Coronary artery (tissue), 2 donors: ENCODE results near the gene ID2.

ENCODE experiments used
- DNase-seq: peaks from one replicate; pipeline ENCODE4 v3.0.0-alpha.2; 2017; ENCODE audit warnings: low spot score
- H3K27ac ChIP-seq, 2 donors: fragments of 200-600 bp; sonication (generic); one replicate each; pipeline ENCODE4 v1.5.1; 2016 to 2019
- H3K4me3 ChIP-seq: fragments of 200-600 bp; sonication (generic); 2 replicates; pipeline ENCODE4 v1.5.1; 2016; ENCODE audit warnings: mild to moderate bottlenecking, moderate library complexity
- TF ChIP-seq, protein P1 (sequence below): fragments of 200-600 bp; sonication (generic); IDR thresholded peaks from one replicate; pipeline ENCODE4 v1.5.1; 2019; ENCODE audit warnings: antibody characterized with exemption

The ID2 gene, protein sequence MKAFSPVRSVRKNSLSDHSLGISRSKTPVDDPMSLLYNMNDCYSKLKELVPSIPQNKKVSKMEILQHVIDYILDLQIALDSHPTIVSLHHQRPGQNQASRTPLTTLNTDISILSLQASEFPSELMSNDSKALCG

DNA sequence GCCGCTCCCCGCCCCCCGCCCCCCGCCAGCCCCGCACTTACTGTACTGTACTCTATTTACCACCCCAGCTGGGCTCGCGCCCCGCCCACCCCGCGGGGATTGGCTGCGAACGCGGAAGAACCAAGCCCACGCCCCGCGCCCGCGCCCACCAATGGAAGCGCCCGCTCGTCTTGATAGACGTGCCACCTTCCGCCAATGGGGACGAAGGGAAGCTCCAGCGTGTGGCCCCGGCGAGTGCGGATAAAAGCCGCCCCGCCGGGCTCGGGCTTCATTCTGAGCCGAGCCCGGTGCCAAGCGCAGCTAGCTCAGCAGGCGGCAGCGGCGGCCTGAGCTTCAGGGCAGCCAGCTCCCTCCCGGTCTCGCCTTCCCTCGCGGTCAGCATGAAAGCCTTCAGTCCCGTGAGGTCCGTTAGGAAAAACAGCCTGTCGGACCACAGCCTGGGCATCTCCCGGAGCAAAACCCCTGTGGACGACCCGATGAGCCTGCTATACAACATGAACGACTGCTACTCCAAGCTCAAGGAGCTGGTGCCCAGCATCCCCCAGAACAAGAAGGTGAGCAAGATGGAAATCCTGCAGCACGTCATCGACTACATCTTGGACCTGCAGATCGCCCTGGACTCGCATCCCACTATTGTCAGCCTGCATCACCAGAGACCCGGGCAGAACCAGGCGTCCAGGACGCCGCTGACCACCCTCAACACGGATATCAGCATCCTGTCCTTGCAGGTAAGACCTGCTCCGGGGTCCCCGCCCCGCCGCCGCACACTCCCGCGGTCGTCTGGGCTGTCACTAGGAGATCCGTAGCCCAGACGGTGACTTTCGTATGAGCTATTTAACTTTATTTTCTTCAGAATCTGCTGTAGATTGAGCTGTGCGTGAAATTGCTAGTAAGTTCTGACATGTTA lies at the start of gene ID2:
ID2 (plus strand) TSS at position 271 of the 907 bp plus-strand sequence; CDS start at position 381, 110 bp downstream.
- DNase-seq = peak; percentile 99
- Histone ChIP-seq H3K27ac (peak within 1 kb of the TSS; percentile 88 to 99), H3K4me3 (peak within 1 kb of the TSS; percentile 78)
- TF ChIP-seq, protein P1, sequence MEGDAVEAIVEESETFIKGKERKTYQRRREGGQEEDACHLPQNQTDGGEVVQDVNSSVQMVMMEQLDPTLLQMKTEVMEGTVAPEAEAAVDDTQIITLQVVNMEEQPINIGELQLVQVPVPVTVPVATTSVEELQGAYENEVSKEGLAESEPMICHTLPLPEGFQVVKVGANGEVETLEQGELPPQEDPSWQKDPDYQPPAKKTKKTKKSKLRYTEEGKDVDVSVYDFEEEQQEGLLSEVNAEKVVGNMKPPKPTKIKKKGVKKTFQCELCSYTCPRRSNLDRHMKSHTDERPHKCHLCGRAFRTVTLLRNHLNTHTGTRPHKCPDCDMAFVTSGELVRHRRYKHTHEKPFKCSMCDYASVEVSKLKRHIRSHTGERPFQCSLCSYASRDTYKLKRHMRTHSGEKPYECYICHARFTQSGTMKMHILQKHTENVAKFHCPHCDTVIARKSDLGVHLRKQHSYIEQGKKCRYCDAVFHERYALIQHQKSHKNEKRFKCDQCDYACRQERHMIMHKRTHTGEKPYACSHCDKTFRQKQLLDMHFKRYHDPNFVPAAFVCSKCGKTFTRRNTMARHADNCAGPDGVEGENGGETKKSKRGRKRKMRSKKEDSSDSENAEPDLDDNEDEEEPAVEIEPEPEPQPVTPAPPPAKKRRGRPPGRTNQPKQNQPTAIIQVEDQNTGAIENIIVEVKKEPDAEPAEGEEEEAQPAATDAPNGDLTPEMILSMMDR = no peak

DNA sequence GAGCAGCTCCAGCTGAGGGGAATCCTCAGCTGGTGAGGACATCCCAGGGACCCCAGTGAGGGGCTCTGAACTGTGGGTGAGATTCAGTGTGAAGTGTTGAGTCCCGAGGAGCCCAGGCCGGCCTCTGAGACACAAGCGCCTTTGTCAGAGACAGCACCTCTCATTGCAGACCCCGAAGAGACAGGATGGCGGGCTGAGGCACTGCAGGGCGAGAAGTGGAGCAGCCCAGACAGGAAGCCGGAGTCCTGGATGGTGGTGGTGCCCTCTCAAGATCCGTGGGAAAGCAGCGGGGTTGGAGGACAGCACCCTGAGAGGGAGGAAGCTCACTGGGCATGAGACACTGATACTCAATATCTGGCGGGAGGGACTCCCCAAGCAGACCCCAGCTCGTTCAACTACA lies 49.1 kb upstream of the ID2 start:
- DNase-seq = no peak
- Histone ChIP-seq H3K4me3 (no peak overlapping the region), H3K27ac (no peak overlapping the region)
- TF ChIP-seq, protein P1 = no peak

DNA sequence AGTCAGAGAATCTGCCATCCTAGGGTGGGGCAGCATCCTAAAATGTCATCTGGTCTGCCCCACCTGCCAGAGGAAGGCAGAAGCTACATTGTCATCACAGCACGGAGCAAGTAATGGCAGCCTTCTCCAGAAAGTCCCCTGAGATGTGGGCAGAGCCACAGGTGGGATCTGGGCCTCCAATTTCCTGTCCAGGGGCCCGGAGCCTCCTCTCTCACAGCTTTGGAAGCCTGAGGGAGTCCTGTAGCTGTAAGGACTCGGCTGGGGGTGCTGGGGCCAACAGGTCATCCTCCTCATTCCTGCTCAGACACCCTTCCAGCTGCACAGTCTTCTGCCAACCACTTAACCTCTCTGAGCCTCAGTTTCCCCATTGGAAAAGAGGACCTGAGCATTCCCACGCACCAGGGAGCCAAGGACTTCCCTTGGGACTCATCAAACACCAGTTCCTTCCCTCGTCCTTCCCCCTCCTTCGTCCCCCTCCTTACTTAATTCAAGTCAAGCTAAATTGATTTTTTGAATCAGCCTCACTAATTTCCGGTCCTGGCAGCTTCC lies 48.6 kb upstream of the ID2 start:
- TF ChIP-seq, protein P1 = no peak
- H3K27ac ChIP-seq = no peak overlapping the region
- DNase-seq = no peak
- H3K4me3 ChIP-seq = no peak overlapping the region

DNA sequence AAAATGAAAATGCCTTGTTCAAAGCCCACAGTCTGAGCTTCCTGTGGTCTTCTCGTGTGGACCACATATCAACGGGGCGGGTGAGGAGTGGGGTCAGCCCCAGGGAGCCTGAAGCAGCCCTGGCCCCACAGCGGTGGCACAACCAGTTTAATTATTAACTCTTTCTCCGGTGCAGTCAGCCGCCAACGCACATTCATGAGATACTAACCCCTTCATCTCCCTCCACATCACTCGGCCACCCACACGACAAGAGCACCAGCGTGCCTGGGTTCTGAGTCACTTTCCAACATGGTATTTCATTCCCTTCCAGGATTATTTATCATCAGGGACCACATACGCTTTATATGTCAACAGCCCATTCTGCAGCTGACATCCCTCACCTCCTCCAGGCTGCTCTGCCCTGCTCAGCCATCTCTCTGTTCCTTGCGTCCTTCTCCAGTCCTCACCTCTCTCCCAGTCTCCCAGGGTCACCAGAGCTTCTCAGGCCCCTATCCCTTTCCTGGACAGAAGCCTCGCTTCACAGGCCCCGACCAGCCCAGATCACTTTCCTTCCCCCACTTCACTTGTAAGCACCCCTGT lies 48.0 kb upstream of the ID2 start:
- no peak for DNase-seq
- Histone ChIP-seq H3K27ac (no peak overlapping the region), H3K4me3 (no peak overlapping the region)
- TF ChIP-seq, protein P1 = no peak

DNA sequence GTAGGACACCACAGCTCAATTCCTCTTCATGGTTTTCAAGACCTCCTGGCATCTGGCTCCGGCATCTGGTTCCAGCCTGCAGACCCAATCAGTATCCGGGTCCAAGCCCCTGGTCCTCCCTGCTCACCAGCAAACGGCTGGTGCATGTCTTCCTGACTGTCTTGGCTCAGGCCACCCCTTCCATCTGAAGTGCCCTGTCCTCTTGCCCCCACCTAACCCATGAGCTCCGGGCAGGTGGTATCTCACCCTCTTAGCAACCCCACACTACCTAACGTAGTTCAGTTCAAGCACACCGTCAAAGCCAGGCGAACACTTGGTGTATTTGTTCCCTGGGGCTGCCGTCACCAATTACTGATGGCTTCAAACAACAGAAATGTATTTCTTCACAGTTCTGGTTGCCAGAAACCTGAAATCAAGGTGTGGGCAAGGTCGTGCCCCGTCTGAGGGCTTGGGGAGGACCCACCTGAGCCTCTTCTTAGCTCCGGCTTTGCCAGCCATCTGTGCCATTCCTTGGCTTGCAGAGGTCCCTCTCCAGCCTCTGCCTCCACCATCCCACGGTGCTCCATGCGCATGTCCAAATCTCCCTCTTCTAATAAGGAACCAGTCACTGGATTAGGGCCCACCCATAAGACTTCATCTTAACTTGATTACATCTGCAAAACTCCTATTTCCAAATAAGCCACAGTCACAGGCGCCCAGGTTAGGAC lies 47.2 kb upstream of the ID2 start:
- H3K27ac ChIP-seq = no peak overlapping the region
- no peak overlapping the region for H3K4me3 ChIP-seq
- TF ChIP-seq, protein P1 = no peak
- no peak for DNase-seq

DNA sequence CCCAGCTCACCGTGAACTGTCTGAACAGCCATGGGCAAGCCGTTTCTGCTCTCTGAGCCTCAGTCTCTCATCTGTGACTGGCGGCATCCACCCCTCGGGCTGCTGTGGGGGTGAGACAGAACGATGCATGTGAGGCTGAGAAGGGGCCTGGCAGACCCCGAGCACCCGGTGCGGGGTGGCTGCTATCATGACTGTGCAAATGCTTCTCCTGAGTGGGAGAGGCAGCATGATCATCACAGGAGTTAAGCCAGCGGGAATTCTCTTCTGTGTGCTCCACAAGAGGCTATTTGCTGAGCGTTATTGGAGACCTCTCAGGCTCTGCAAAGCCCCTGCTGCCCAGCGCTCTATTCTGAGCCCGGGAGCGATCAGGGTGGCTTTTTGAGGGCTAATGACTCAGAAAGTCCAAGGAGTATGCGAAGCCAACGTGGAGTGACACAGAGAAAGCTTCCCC lies 45.8 kb upstream of the ID2 start:
- Histone ChIP-seq H3K27ac (no peak overlapping the region), H3K4me3 (no peak overlapping the region)
- DNase-seq = no peak
- TF ChIP-seq, protein P1 = no peak
